CD4-positive, alpha-beta T cell treated with Interleukin-4 for 4 hours (primary cell): ENCODE measurements around the gene ARHGDIA.

Source experiments
- DNase-seq: peaks from one replicate; pipeline ENCODE4 v3.0.0-alpha.2; 2020

Gene ARHGDIA

DNA sequence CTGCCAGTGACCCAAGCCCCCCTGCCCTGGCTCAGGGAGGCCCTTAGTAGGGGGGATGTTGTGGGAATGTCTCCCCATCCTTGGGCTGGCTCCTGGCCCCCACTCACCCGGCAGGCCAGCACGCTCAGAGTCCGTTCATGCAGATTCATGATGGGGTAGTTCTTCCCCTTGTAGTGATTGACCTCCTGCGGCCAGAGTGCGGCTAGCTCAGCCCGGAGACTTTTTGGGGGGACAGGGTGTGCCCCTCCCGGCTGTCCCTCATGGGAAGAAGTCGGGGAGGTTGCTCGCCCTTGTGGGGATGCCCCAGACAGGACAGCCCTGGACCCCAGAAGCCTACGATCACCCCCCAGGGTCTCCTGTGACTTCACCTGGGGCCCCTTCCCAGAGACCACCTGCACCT lies 34.9 kb upstream of the ARHGDIA start:
- DNase-seq = no peak

DNA sequence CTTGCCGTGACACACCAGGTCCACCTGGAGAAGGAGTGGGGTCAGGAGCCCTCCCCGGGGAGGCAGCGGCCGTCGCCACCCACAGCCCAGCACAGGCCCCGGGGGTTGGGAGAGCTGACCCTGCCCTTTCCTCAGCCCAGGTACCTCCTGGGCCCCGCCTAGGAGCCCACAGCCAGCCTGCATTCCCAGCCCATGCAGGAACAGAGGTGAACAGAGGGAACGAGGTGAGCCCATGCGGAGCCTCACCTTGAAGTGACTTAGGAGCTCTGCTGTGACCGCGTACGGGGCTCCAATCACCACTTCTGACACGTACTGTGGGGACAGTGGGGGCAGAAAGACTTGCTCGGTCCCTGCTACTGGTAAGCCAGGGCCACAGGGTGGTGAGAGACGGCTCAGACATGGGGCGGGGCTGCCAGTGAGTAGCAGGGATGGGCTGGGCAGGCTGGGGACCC lies 34.3 kb upstream of the ARHGDIA start:
- DNase-seq = no peak

DNA sequence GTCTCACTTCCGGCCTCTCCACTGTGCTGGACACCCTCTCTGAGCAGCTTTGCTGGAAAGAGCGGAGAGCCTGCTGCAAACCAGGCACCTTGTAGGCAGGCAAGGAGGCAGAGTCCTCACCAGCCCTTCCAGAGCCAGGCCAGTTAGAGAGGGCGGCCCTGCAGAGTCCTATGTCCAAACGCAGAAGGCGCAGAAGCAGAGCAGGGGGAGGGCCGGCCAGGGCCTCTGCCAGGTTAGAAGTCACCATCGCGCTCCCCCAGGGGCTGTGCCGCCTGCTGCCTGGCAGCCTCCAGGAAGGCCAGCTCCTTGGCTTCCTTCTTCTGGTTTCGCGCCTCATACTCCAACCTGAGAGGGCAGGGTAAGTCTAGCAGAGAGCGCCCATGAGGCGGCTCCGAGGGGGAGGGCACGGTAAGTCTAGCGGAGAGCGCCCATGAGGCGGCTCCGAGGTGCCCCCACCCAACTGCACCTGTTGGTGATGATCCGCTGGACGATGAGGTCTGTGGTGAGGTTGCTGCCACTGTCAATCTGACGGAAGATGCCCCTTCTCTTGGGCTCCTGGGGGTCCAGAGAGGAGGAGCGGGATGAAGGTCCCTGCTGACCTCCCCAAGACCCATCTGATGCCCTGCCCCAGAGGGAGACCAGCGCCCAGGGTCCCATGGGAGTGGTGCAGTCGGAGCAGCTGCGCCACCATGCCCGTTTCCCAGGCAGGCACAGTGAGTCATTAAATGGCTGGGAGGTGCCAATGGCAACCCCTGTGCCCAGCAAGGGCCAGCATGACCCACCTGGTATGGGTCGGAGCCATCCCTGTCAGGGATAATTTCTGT lies 33.7 kb upstream of the ARHGDIA start:
- DNase-seq = no peak

DNA sequence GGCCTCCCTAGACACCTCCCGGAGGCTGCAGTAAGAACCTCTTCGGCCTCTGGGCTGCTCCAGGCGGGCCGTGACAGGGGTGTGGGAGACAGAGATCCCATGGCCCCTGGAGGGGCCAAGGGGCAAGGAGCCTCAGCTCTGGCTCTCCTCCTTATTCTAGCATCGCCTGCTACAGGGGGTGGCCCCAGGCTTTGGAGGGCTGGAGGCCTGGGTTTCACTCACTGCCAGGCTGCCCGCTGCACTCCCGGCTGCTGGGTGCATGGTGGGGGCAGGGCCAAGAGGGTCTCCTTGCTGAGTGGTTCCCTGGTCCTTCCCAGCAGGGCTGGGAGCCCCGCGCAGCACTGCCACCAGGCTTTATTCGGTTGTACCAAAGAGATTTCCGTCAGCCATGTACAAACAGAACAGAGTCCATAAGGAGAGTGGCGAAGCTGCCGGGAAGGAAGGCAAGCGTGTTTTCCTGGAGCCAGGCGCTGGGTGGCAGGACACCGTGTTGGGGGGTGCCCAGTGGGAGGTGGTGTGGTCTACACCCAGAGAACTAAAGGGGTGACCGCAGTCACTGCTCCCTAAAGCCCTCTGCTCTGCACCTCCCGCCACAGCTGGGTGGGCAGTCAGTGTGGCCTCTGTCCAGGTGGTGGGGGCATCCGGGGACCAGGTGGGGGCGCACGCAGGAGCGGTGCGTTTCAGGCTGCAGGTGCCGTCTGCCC lies 32.9 kb upstream of the ARHGDIA start:
- no peak for DNase-seq

DNA sequence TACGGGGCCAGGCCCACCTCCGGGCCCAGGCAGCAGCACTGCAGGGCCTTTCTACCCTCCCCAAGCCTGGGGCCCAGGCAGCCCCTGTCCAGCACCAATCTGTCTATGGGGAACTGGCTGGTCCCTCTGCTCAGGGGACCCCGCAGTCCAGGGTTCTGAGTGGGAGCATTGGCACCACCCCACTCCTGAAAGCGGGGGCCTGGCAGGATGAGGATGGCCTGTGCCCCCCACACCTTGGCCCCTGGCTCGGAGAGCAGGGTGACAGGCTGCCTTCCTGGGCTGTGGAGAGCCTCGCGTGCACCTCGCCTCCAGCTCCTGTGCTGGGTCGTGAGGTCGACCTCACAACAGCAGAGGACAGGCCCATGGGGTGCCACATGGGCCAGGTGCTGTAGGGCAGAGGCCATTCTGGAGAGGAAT lies 32.3 kb upstream of the ARHGDIA start:
- no peak for DNase-seq

DNA sequence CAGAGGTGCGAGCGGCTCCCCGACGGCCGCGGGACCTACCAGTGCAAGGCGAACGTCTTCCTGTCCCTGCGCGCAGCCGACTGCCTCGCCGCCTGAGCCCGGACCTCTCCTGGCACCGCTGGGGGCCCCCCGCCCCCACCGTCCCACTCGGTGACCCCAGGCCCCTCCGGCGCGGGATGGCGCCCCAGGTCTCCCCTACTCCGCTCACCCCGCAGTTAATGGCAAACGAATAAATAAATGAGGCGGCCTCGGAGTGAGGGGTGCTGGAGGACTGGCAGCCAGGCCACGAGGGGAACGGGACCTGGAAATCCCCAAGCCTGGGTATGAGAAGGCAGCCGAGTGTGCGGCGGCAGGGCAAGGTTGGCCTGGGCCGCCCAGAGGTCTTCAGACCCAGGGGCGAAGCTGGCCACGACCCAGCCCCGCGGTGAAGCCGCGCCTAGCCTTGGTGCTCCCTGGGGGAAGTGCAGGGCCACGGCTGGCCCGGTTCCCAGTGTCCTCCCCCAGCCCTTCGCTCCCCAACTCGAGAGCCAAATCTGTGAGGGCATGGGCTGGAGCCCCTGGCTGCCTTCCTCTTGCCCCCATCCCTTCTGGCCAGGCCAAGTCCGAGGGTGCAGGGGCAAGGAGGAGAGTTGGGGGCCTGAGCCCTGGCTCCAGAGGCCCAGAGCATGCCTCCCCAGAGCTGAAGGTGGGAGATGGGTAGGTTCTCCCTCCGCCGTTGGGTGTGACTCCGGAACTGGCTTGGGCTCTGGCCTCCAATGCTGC lies 31.7 kb upstream of the ARHGDIA start:
- no peak for DNase-seq

DNA sequence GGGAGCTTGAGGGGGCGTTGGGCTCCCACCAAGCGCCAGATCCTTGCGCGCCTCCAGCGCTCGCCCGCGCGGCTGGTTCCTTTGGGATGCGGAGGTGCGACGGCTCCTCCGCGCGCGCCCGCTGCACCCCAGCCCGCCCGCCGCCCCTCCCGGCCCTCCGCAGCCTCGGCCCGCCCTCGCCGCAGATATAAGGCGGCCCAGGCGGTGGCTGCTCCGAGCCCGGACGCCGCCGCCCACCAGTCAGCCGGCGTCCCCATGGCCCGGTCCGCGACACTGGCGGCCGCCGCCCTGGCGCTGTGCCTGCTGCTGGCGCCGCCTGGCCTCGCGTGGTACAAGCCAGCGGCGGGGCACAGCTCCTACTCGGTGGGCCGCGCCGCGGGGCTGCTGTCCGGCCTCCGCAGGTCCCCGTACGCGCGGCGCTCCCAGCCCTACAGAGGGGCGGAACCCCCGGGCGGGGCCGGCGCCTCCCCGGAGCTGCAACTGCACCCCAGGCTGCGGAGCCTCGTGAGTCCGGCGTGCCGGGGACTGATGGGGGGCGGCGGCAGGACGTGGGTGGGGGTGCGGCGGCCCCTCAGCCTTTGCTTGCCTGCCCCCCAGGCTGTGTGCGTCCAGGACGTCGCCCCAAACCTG lies 31.0 kb upstream of the ARHGDIA start, which contains the start of gene NPB:
Gene NPB, plus strand, starts transcription at position 216 of the 630 bp plus-strand sequence. Its CDS starts 40 bp downstream, at position 256.
- DNase-seq = no peak

DNA sequence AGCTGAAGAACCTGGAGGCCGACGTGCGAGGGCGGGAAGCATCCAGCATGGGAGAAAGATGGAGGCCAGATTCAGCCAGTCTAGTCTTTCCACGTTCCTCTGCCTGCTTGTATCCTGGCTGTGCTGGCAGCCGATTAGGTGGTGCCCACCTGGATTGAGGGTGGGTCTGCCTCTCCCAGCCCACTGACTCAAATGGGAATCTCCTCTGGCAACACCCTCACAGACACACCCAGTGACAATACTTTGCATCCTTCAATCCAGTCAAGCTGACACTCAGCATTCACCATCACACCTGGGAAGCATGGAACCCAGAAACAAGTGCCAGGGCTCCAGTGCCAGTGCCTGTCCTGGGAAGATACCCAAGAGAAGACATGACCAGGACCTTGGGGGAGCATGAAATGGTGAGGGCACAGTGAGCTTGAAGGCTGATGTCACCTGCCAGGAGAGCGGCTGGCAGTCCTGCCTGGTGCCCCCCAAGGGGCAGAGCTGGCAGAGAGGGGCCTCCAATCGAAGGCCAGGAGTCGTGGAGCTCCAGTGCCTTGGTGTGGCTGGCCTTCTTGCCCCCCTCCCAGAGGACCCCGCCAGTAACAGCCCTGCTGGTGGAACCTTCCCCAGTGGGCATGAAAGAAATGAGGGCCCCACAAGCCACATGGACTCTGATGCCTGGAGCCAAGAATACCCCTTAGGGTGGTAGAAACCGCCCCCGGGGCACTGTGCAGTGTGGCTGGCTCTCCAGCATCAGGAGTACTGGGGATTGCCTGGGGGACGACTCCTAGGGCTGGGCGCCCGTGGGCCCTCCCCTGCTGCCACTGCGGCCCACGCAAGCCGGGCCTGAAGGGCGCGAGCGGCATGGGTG lies 30.3 kb upstream of the ARHGDIA start:
- DNase-seq = no peak

DNA sequence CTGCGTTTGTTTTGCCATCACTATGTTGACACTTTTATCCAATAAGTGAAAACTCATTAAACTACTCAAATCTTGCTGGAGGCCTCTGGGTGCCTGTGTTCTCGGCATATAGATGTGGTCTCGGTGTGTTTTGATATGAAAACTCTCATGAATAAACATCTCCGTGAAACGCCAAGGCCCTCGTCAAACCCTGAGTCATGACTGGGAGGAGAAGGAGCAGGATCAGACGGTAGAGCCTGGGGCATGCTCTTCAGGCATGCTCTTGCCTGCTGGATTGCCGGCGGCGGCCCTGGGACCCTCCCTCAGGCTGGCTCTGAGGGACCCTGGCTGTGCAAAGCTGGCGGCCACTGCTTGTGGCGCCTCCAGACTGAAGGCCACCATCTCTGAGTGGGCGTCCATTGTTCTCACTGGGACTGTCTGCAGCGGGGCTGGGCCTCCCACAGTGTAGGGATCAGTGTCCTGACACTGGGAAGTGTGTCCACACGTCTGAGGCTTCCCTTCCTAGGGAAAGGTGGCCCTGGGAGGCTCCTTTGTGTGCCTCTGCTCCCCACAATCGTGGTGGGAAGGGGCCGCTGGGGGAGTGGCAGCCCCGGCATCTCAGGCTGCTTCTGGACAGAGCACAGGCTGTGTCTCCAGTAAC lies 29.2 kb upstream of the ARHGDIA start:
- DNase-seq = no peak

DNA sequence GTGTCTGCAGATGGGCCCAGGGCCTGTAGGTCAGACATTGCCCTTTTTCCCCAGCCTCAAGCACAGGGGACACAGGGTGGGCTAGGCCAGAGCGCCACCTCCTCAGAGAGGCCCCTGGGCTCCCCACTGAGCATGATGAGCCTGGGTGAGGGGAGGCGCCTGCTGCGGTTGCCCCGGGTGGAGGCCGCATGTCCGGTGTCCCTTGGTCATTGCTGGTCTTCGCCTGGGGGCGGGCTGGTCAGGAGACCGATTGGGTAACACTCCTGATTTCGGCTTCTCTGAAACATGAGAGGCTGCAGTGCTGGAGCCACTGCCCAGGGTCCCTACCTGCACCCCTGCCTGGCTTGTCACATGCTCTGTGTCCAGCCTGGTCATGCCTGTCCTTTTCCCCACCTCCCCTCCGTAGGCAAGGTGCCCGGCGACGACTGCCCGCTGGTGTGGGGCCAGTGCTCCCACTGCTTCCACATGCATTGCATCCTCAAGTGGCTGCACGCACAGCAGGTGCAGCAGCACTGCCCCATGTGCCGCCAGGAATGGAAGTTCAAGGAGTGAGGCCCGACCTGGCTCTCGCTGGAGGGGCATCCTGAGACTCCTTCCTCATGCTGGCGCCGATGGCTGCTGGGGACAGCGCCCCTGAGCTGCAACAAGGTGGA lies 28.5 kb upstream of the ARHGDIA start:
- no peak for DNase-seq

DNA sequence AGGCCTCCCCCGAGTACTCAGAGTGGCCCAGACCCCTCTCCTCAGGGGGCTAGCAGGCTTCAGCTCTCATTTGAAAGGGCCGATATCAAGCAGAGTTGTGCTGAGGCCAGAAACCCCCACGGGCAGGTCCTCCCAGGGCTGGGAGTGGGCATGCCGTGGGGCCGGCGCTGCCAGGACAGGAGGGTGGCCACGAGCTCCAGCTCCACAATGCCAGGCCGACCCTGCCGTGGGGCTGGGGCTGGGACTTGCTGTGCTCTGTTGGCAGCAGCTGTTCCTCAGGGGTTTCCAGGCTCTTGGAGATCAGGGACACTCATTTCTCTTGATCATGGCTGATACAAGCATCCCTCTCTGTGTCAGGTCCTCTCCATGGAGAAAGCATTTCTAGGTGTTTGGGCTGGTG lies 27.7 kb upstream of the ARHGDIA start:
- no peak for DNase-seq

DNA sequence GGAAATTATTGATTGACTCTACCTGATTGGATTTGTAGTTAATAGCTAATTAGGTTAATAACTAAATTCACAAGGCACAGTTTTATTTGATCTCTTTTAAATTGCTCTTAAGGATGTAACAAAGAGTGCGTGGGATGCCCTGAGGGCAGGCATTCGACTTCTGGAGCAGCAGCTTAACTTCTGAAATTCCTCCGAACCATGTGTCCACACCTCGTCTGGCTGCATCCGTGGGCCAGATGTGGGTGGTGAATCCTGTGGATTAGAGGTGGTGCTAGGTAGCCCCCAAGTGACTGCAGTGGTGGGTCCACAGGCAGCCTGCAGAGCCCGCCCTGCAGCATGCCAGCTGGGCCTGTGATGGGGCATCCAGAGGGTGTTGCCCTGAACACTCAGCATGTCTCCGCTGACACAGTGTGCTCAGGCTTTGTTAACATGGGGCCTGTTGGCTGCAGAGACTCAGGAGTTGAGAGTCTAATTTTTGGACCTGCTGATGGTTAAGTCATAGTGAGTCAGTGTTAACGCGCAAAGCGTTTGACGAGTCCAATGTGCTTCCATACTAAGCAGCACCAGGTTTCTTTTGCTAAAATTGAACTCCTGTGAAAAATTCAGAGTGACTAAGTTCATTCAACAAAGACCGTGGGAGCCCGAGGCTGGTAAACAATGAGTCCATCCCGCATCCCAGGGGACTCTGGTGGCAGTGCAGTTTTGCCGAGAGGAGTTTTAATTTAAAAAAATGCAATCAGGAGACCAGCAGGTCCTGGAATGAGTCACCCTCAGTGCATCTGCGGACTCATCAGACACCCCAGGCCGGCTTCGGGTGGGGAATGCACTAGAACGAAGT lies 27.1 kb upstream of the ARHGDIA start:
- no peak for DNase-seq

DNA sequence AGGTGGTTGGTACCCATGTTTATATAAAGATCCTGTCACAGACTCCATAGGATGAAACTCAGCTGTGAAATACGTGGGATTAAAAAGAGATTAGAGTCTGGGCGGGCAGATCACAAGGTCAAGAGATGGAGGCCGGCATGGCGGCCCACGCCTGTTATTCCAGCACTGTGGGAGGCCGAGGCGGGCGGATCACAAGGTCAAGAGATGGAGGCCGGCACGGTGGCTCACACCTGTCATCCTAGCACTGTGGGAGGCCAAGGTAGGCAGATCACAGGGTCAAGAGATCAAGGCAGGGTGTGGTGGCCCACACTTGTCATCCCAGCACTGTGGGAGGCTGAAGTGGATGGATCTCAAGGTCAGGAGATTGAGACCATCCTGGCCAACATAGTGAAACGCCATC lies 24.3 kb upstream of the ARHGDIA start:
- DNase-seq = no peak

DNA sequence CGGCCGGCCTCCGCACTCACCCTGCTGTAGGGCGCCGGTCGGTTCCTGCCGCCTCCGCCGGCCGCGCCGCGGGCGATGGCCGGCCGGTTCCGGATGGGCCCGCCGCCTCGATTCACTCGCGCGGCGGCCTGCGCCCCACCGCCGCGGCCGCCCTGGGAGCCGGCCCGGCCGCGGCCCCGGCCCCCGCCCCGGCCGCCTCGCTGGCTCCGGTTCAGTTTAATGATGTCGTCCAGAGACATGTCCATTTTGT lies 20.1 kb upstream of the ARHGDIA start:
- no peak for DNase-seq

DNA sequence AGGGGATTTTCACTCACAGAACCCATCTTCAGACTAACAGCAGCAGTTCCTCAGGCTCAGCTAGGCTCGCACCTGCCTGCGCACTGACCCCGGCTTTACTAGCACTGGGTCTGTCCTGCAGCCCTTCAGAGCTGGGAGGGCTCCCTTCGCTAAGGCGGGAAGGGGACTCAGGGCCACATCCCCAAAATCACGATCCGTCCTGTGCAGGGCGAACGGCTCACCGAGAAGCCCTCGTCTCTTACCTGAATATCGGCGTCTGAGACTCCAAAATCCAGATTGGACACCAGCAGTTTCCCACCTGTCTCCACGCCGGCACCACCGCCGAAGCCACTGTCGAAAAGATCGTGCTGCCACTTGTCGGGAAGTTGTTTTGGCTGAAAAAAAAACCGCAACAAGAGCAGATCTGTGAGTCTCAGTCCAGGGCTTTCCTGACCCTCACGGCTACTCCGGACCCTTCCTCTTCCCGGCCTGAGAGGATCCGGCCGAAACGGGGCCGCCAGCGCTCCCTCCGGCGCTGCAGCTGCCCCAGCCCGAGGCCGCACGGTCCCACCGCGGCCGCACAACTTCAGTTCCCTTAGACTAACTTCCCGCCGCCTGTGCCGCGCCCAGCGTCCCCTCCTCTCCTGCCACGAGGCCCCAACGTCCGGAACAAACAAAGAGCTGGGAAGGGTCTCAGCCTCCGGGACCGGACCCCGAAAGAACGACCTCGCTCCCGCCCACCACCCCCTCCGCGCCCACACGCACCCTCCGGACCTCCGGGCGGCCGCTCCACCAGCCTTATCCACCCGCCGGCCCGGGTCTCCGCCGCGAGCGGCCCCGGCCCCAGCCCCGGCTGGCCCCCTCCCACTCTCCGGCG lies 19.5 kb upstream of the ARHGDIA start:
- DNase-seq = no peak

DNA sequence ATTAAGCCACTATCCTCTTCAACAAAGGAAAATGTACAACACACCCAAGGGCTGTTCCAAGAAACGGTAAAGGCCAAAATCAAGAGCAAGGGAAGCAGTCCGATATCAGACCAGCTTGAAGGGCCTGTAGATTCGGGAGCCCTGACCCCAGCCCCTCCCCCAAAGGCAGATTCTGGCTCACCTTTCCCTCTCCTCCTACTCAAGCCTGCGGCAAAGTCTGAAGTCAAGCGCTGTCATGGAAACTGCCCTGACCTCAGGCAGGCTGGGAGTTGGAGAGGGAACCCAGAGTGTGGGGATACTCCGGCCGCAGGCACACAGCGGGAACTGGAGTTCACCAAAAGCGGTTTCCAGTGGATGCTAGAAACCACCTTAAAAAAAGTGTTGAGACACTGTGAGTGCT lies 18.5 kb upstream of the ARHGDIA start:
- no peak for DNase-seq

DNA sequence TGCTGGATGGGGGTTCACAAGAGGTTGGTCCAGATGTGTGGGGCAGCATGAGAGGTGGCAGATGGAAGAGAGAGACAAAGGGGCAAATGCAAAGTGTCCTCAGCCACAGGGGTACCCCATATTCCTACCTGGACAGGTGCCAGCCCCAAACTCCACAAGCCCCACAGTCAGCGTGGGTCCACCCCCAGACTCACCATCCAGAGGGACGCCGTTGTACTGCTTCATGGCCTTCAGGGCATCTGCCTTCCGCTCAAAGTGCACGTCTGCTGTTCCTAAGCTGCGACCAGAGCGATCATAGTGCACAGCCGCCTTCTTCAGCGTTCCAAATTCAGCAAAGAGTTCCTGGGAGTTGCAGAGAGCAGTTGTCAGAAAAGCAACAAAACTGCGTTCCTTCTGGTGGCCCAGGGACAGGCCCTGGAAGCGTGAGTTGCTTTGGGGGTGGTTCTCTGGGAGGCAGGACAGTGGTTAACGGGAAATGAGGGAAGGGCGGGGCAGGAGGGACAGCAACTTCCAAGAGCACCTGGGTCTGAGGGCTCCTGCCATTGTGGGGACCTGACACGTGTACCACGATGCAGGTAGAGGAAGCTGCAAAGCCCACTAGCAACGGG lies 18.0 kb upstream of the ARHGDIA start:
- DNase-seq = no peak

DNA sequence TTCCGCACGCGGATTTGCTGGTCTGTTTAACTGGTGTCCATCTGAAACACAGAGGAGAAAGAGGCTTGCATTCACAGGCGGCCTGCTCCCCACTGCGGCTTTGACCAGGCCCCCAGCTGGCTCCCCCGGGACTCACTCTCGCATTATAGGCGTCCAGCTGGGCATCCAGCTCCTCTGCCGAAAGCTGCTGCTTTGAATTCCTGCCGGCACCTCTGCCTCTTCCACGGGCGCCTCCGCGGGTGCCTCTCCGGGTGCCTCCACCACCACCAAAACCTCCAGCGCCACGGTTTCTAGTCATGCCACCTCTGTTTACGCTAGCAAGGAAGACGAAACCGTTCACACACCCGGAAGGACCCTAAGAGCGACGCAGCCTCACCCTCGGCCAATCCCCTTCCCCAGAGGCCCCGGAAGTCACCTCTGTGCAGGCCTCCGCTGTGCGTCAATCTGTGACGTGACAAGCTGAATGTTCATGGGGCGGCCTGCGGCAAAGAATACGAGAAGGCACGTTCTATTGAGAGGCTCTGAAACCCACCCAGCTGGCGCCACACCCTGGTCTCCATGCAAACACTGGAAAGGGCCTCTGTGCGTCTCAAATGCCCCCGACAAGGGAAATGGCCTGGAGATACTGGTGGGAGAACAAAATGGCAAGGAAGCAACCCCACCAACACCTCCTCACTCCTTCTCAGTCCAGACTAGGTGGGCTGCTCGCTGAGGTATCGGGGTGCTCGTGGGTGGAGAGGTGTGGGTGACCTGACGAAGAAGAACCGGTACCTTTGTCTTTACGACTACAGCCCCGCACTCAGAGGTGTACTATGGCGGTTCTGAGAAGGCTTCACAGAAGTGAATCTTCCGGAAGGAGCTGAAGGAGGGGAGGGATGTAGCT lies 17.2 kb upstream of the ARHGDIA start:
- no peak for DNase-seq
